Gastrocnemius medialis (tissue), 4 donors: ENCODE results near the gene YPEL1. TPM values are rescaled to one million over a fixed set of nuclear protein-coding genes. Genes with fewer than 3 reads are reported as not detected.
"Not testable (repeated sequence)": the region's sequence is repeated elsewhere in the genome, so short reads cannot be mapped to it uniquely, and the experiment has no call there.

Experiments
- ATAC-seq, 2 donors: fragments of 150-250 bp; one replicate each; pipeline ENCODE4 v1.9.1; 2016
- DNase-seq, 2 donors: peaks; one replicate each; pipeline ENCODE4 v3.0.0-alpha.2; 2019
- H3K27ac ChIP-seq, 4 donors: fragments of 200-600 bp; sonication (generic); 1 replicate in 1 of 4; 2 replicates in 3 of 4; pipeline ENCODE4 v1.5.1; 2016 to 2018; ENCODE audit warnings: mild to moderate bottlenecking in 2 of 4, moderate library complexity in 1 of 4
- H3K27me3 ChIP-seq, 3 donors: fragments of 200-600 bp; sonication (generic) in 2 of 3; 1 replicate in 1 of 3; 2 replicates in 2 of 3; pipeline versions ENCODE4 v1.5.1 to v1.6.0; 2016 to 2019; ENCODE audit warnings: mild to moderate bottlenecking in 1 of 3, moderate library complexity in 1 of 3
- H3K36me3 ChIP-seq, 2 donors: fragments of 200-600 bp; sonication (generic) in 1 of 2; one replicate each; pipeline ENCODE4 v1.5.1; 2017 to 2018
- H3K4me1 ChIP-seq, 2 donors: fragments of 200-600 bp; sonication (generic) in 1 of 2; one replicate each; pipeline ENCODE4 v1.5.1; 2016 to 2017; ENCODE audit warnings: mild to moderate bottlenecking in 2 of 2
- H3K4me3 ChIP-seq, 4 donors: fragments of 200-600 bp; sonication (generic) in 3 of 4; 1 replicate in 1 of 4; 2 replicates in 3 of 4; pipeline ENCODE4 v1.5.1; 2016 to 2019; ENCODE audit warnings: mild to moderate bottlenecking in 2 of 4
- H3K9me3 ChIP-seq, 3 donors: fragments of 200-600 bp; sonication (generic) in 2 of 3; 1 replicate in 1 of 3; 2 replicates in 2 of 3; pipeline ENCODE4 v1.5.1; 2016 to 2019
- POLR2A ChIP-seq, 2 donors: fragments of 450-650 bp; IDR thresholded peaks; one replicate each; pipeline ENCODE4 v1.6.1; 2017; ENCODE audit warnings: antibody characterized with exemption in 2 of 2, mild to moderate bottlenecking in 2 of 2, moderate library complexity in 2 of 2
- in situ Hi-C, 4 donors: fragments of 200-750 bp; cut with MboI; loops; one replicate each; pipeline versions ENCODE4 v1.15.0 to v1.8.0; 2017; ENCODE audit warnings: low sequenced_read_pairs in 4 of 4
- intact Hi-C: fragments of 100-400 bp; cut with DNase I; formaldehyde crosslinking; loops from one replicate; pipeline ENCODE4 v1.15.1; 2023; ENCODE audit warnings: low total_unique reads
- total RNA-seq, 4 donors: library from RNA; depleted of rRNA; stranded (reverse); fragments of >200 nt; gene quantifications; one replicate each; pipeline versions ENCODE4 v1.1.0 to v1.2.3, GENCODE V29; 2016
- TF ChIP-seq, protein P1 (sequence below), 5 experiments: fragments of 450-650 bp in 3 of 5; fragments of 200-600 bp in 2 of 5; sonication (generic) in 2 of 5; IDR thresholded peaks in 4 of 5; conservative IDR thresholded peaks in 1 of 5; 1 replicate in 4 of 5; 2 replicates in 1 of 5; pipeline ENCODE4 v1.5.1; 2016 to 2019; ENCODE audit warnings: antibody characterized with exemption in 5 of 5, mild to moderate bottlenecking in 3 of 5, moderate library complexity in 3 of 5

YPEL1 gene
- total RNA-seq, 4 donors from 2014 or later = 23.6 to 42.1 (median 36.4) TPM

DNA sequence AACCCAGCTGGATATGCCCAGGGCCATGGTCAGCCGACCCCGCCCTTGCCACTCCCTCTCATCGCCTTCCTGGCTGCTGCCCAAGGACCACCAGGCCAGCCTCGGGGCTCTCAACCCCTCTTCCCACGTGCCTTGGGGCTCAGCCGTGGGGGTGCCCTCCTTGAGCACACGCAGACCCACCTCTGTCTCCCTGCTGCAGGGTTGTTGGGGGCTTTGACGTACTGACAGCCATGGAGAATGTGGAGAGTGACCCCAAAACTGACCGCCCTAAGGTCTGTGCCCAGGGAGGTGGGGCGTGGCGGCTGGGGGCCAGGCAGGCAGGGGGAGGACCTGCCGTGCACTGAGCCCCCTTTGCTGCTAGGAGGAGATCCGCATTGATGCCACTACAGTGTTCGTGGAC is 41.2 kb downstream of the YPEL1 start:
- intact Hi-C loops (no loop called here), in situ Hi-C loops (no loop called here)
- TF ChIP-seq, protein P1, sequence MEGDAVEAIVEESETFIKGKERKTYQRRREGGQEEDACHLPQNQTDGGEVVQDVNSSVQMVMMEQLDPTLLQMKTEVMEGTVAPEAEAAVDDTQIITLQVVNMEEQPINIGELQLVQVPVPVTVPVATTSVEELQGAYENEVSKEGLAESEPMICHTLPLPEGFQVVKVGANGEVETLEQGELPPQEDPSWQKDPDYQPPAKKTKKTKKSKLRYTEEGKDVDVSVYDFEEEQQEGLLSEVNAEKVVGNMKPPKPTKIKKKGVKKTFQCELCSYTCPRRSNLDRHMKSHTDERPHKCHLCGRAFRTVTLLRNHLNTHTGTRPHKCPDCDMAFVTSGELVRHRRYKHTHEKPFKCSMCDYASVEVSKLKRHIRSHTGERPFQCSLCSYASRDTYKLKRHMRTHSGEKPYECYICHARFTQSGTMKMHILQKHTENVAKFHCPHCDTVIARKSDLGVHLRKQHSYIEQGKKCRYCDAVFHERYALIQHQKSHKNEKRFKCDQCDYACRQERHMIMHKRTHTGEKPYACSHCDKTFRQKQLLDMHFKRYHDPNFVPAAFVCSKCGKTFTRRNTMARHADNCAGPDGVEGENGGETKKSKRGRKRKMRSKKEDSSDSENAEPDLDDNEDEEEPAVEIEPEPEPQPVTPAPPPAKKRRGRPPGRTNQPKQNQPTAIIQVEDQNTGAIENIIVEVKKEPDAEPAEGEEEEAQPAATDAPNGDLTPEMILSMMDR (IDR thresholded peaks at IDR 0.05 in 4 of 5, conservative IDR thresholded peaks at IDR 0.05 in 1 of 5) = no peak
- TF ChIP-seq POLR2A (IDR thresholded peaks at IDR 0.05) = no peak
- no peak for ATAC-seq
- DNase-seq = no peak
- Histone ChIP-seq H3K27ac (no peak overlapping the region), H3K4me1 (peaks cover 19 to 20% of the 10 kb centered on the region in 2 donors), H3K9me3 (no peaks in the 10 kb centered on the region), H3K36me3 (peaks cover 0 to 30% of the 10 kb centered on the region in 2 donors), H3K27me3 (no peaks in the 10 kb centered on the region), H3K4me3 (no peak overlapping the region)

DNA sequence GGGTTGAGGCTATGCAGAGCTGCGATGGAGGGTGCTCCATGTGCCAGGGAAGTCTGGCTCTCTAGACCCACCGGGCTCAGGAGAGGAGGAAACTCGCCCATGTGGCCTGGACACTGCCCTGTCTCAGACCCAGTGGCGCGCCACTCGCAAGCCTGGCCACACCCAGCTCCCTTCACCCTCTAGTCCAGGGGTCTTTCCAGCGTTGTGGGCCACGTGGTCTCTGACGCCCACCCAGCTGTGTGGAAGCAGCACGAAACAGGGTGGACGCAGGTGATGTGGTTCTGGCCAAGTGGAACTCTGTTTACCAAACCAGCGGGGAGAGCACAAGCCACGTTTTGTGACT is 41.6 kb downstream of the YPEL1 start:
- no peak overlapping the region for H3K4me3 ChIP-seq
- in situ Hi-C loops = no loop called here
- intact Hi-C loops = no loop called here
- no peak overlapping the region for H3K27ac ChIP-seq
- no peak for ATAC-seq
- no peaks in the 10 kb centered on the region for H3K27me3 ChIP-seq
- H3K36me3 ChIP-seq = peaks cover 0 to 31% of the 10 kb centered on the region in 2 donors
- no peaks in the 10 kb centered on the region for H3K9me3 ChIP-seq
- TF ChIP-seq, protein P1 (IDR thresholded peaks at IDR 0.05 in 4 of 5, conservative IDR thresholded peaks at IDR 0.05 in 1 of 5) = no peak
- no peak for TF ChIP-seq POLR2A (IDR thresholded peaks at IDR 0.05)
- DNase-seq = no peak
- peaks cover 15 to 16% of the 10 kb centered on the region in 2 donors for H3K4me1 ChIP-seq

DNA sequence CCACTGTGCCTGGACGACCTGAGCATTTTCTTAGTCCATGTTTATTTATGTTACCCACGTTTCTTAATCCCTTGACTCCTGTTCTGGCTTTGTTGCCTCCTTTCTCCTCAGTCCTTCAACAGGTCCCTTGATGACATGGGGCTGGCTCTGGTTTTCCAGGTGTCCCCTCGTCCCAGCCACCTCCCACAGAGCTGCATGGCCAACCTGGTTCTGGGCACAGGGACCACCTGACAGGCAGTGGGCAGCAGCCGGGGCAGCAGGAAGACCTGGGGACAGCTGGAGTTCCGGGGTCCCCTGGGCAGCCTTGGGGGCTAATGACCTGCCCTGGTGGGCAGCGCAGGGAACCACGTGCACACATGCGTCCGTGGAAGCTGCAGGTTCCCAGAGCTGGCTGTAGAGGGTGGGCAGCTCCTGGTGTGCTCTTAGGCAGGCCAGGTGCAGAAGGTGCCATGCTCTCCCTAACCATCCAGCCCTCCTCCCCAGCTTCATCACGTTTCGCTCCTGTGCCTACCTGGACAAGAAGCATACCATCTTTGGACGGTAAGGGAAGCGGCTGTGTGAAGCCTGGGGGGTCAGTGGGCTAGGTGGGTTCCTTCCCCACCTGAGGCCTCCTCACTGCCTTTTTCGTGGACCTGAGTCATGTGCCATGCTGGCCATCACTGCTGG is 42.1 kb downstream of the YPEL1 start:
- no peak for TF ChIP-seq POLR2A (IDR thresholded peaks at IDR 0.05)
- TF ChIP-seq, protein P1 (IDR thresholded peaks at IDR 0.05 in 4 of 5, conservative IDR thresholded peaks at IDR 0.05 in 1 of 5) = no peak
- H3K27me3 ChIP-seq = no peaks in the 10 kb centered on the region
- intact Hi-C loops = no loop called here
- peaks cover 0 to 36% of the 10 kb centered on the region in 2 donors for H3K36me3 ChIP-seq
- no peak for ATAC-seq
- H3K27ac ChIP-seq = no peak overlapping the region
- in situ Hi-C loops = no loop called here
- H3K4me3 ChIP-seq = no peak overlapping the region
- peaks cover 10 to 11% of the 10 kb centered on the region in 2 donors for H3K4me1 ChIP-seq
- DNase-seq = no peak
- no peaks in the 10 kb centered on the region for H3K9me3 ChIP-seq

DNA sequence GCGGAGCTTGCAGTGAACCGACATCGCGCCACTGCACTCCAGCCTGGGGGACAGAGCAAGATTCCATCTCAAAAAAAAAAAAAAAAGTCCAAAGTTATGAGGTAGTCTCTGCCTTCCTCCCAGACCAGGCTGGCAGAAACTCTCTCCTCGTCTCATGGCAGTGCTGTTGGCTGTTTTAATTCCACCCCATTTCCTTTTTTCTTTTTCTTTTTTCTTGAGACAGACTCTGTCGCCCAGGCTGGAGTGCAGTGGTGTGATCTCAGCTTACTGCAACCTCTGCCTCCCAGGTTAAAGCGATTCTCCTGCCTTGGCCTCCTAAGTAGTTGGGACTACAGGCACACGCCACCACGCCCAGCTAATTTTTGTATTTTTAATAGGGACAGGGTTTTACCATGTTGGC is 42.7 kb downstream of the YPEL1 start:
- peaks cover 0 to 42% of the 10 kb centered on the region in 2 donors for H3K36me3 ChIP-seq
- ATAC-seq, DNase-seq, H3K9me3 ChIP-seq, H3K27ac ChIP-seq, H3K4me1 ChIP-seq, intact Hi-C loops, H3K27me3 ChIP-seq, in situ Hi-C loops, H3K4me3 ChIP-seq: not testable (repeated sequence)

DNA sequence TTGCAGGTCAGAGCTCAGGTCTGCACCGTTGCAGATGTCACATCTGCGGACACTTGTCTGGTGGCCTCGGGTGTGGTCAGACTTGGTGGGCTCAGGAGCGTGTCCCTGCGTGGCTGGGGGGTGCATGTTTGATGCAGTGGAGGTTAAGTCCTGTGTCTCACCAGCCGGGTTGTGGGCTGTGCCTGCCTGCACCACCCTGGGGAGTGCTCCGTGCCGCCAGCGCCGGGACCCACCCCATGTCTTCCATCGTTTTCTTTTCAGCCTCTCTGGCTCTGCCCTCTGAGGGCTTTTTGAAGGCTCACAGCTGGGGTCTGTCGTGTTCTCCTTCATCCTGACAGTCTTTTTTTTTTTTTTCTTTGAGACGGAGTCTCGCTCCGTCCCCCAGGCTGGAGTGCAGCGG is 43.8 kb downstream of the YPEL1 start:
- Histone ChIP-seq H3K36me3 (peaks cover 0 to 43% of the 10 kb centered on the region in 2 donors), H3K27ac (no peak overlapping the region), H3K4me3 (no peak overlapping the region), H3K4me1 (no peaks in the 10 kb centered on the region), H3K27me3 (no peaks in the 10 kb centered on the region), H3K9me3 (no peaks in the 10 kb centered on the region)
- no peak for DNase-seq
- in situ Hi-C loops (no loop called here), intact Hi-C loops (no loop called here)
- TF ChIP-seq, protein P1 (IDR thresholded peaks at IDR 0.05 in 4 of 5, conservative IDR thresholded peaks at IDR 0.05 in 1 of 5) = no peak
- no peak for TF ChIP-seq POLR2A (IDR thresholded peaks at IDR 0.05)
- no peak for ATAC-seq
